K562 (cell line): ENCODE measurements around the gene KLHL29. TPM values are rescaled to one million over a fixed set of nuclear protein-coding genes. Genes with fewer than 3 reads are reported as not detected.
A peak's percentile ranks its signal among the peaks of the same experiment; 100 is the strongest.

Source experiments
- ATAC-seq: fragments of 200-7000 bp; cut with Tn5 transposase; 3 replicates; pipeline ENCODE4 v1.9.1; 2020; ENCODE audit warnings: moderate library complexity
- BruUV-seq: library from RNA; stranded (reverse); fragments of 400-500 nt; replicated peaks from 2 replicates; lab custom pipeline; 2021; lab: Mats Ljungman, UMichigan
- CTCF ChIA-PET: fragments of 300-600 bp; formaldehyde crosslinking; extraction: SDS; loops from one replicate; lab custom pipeline; 2021; ENCODE audit warnings: low intra/inter-chr PET ratio; lab: Yijun Ruan, JAX
- POLR2A ChIA-PET: fragments of 300-600, 350-650 bp; sonication (Branson Sonifier 250); formaldehyde crosslinking; extraction: SDS; loops from one replicate; lab custom pipeline; 2021; ENCODE audit warnings: antibody characterized with exemption, inconsistent platforms; lab: Yijun Ruan, JAX
- DNase-seq, 4 experiments: peaks; one replicate each; pipeline versions ENCODE4 v3.0.0 to v3.0.0-alpha.2; 2011 to 2018; ENCODE audit warnings: low spot score in 3 of 4, mixed read lengths in 3 of 4; ENCODE audit errors: extremely low read depth in 1 of 4
- FAIRE-seq: peaks from 2 replicates; lab custom pipeline; 2011; peaks lifted over from hg19 to GRCh38; lab: Jason Lieb, UNC
- H2AFZ ChIP-seq: 2 replicates; pipeline ENCODE4 v1.6.0; 2011; ENCODE audit warnings: low read depth, low read length, control low read depth, inconsistent platforms
- H3K27ac ChIP-seq: fragments of 200-600 bp; 3 replicates; pipeline ENCODE4 v1.8.0; 2011; ENCODE audit warnings: low read depth, mild to moderate bottlenecking, control low read depth, inconsistent platforms, low read length, moderate library complexity, mixed read lengths; ENCODE audit errors: extremely low read depth
- H3K27me3 ChIP-seq, 2 experiments: fragments of 300-600 bp in 1 of 2; 2 replicates in 1 of 2; 3 replicates in 1 of 2; pipeline versions ENCODE4 v1.6.0 to v1.8.0; 2011; ENCODE audit warnings: inconsistent platforms in 2 of 2, low read length in 2 of 2, mild to moderate bottlenecking in 1 of 2, mixed read lengths in 1 of 2, moderate library complexity in 1 of 2; ENCODE audit not compliant: control insufficient read depth in 2 of 2, insufficient read depth in 2 of 2
- H3K36me3 ChIP-seq: fragments of 300-600 bp; 3 replicates; pipeline ENCODE4 v1.8.0; 2011; ENCODE audit warnings: mild to moderate bottlenecking, low read length, inconsistent platforms; ENCODE audit not compliant: control insufficient read depth, insufficient read depth
- H3K4me1 ChIP-seq, 2 experiments: fragments of 200-600 bp in 1 of 2; replicated peaks in 1 of 2; 2 replicates in 1 of 2; 3 replicates in 1 of 2; pipeline versions ENCODE4 v1.5.1 to v1.8.0; 2011; ENCODE audit warnings: inconsistent platforms in 2 of 2, low read length in 2 of 2, mild to moderate bottlenecking in 1 of 2, mixed read lengths in 1 of 2, moderate library complexity in 1 of 2; ENCODE audit not compliant: control insufficient read depth in 2 of 2, insufficient read depth in 2 of 2
- H3K4me2 ChIP-seq: 2 replicates; pipeline ENCODE4 v1.6.1; 2011; ENCODE audit warnings: low read length, control low read depth, inconsistent platforms, mixed read lengths; ENCODE audit not compliant: insufficient read depth
- H3K4me3 ChIP-seq: fragments of 200-600 bp; sonication (generic), shearing (Covaris generic); 2 replicates; pipeline ENCODE4 v1.5.1; 2016; ENCODE audit warnings: control low read depth, inconsistent platforms
- H3K79me2 ChIP-seq: fragments of 200-600 bp; 3 replicates; pipeline ENCODE4 v1.8.0; 2011; ENCODE audit warnings: low read length, inconsistent platforms; ENCODE audit not compliant: control insufficient read depth, insufficient read depth
- H3K9ac ChIP-seq, 2 experiments: 2 replicates each; pipeline versions ENCODE4 v1.6.0 to v1.6.1; 2011; ENCODE audit warnings: low read depth in 2 of 2, low read length in 2 of 2, control low read depth in 1 of 2, inconsistent platforms in 1 of 2, mild to moderate bottlenecking in 1 of 2, mixed read lengths in 1 of 2; ENCODE audit not compliant: insufficient read depth in 1 of 2
- H3K9me1 ChIP-seq: one replicate; pipeline ENCODE4 v1.6.0; 2011; ENCODE audit warnings: inconsistent platforms, mild to moderate bottlenecking, low read length, moderate library complexity; ENCODE audit not compliant: control insufficient read depth, insufficient read depth
- H3K9me3 ChIP-seq: replicated peaks from 2 replicates; pipeline ENCODE4 v1.5.1; 2011; ENCODE audit warnings: low read depth, low read length, inconsistent platforms; ENCODE audit not compliant: control insufficient read depth, insufficient read depth
- H4K20me1 ChIP-seq: replicated peaks from 2 replicates; pipeline ENCODE4 v1.6.1; 2011; ENCODE audit warnings: low read length, inconsistent platforms, mixed read lengths; ENCODE audit not compliant: control insufficient read depth, insufficient read depth
- NR2C2 ChIP-seq, 2 experiments: fragments of 200-800 bp in 1 of 2; sonication (Bioruptor generic) in 1 of 2; sonication (generic) in 1 of 2; formaldehyde crosslinking in 1 of 2; IDR thresholded peaks; 2 replicates each; pipeline versions ENCODE4 v1.6.1 to v1.8.0; 2016 to 2022; ENCODE audit warnings: mild to moderate bottlenecking in 1 of 2, missing compliant biosample characterization in 1 of 2, missing genetic modification characterization in 1 of 2, missing genetic modification reagents in 1 of 2
- RERE ChIP-seq: sonication (generic); formaldehyde crosslinking; IDR thresholded peaks from 2 replicates; pipeline ENCODE4 v1.8.0; 2023; ENCODE audit warnings: missing genetic modification reagents, mild to moderate bottlenecking, borderline replicate concordance
- ZNF212 ChIP-seq: fragments of 450-650 bp; formaldehyde crosslinking; IDR thresholded peaks from 2 replicates; pipeline ENCODE4 v1.4.0; 2020; ENCODE audit warnings: mild to moderate bottlenecking
- WGBS: fragments of 100-300 bp; shearing (Covaris generic); methylation state at CpG from one replicate; pipeline ENCODE4 v1.1.6; 2016; ENCODE audit warnings: low coverage, mixed read lengths; ENCODE audit not compliant: insufficient coverage; ENCODE audit errors: missing lambda C conversion rate; 5-methylcytosine and 5-hydroxymethylcytosine counted together
- in situ Hi-C: fragments of 300-500 bp; cut with MboI; formaldehyde crosslinking; loops from 4 replicates; pipeline ENCODE4 v1.15.0; 2018; ENCODE audit warnings: inconsistent platforms, mixed read lengths
- intact Hi-C: fragments of 100-400 bp; cut with micrococcal nuclease; formaldehyde crosslinking; loops from 2 replicates; pipeline ENCODE4 v1.14.2; 2022
- polyA plus RNA-seq, 8 experiments: library from polyadenylated mRNA; depleted of rRNA in 4 of 8; stranded (reverse) in 5 of 8; unstranded in 3 of 8; fragments of >200 nt; fragmentation: Nextera tagmentation in 2 of 8; fragmentation: Illumina TruSeq in 1 of 8; extraction: Ambion mirVana in 2 of 8; extraction: Trizol in 1 of 8; gene quantifications; 2 replicates each; pipeline versions ENCODE4 v1.2.1 to v1.2.3, GENCODE V29; 2011 to 2014; ENCODE audit warnings: inconsistent platforms in 1 of 8, missing spikeins in 1 of 8
- total RNA-seq, 7 experiments: library from RNA; depleted of rRNA in 6 of 7; stranded (reverse); fragments of >200 nt in 6 of 7; fragmentation: Illumina TruSeq in 2 of 7; extraction: Trizol in 2 of 7; gene quantifications; 2 replicates each; pipeline versions ENCODE4 v1.2.1 to v1.2.3, GENCODE V29; 2011 to 2021; ENCODE audit warnings: low replicate concordance in 1 of 7
- TF ChIP-seq, protein P1 (sequence below), 3 experiments: fragments of 200-800 bp in 1 of 3; fragments of 250-450 bp in 1 of 3; fragments of 450-650 bp in 1 of 3; sonication (Bioruptor Pico) in 1 of 3; sonication (Bioruptor generic) in 1 of 3; formaldehyde crosslinking in 1 of 3; IDR thresholded peaks; 2 replicates each; pipeline versions ENCODE4 v1.6.1 to v1.8.0; 2016 to 2022; ENCODE audit warnings: mild to moderate bottlenecking in 2 of 3, missing genetic modification characterization in 2 of 3, missing compliant biosample characterization in 1 of 3, moderate library complexity in 1 of 3

Gene KLHL29
- total and polyA plus RNA-seq, 9 of the 15 experiments (the other 6 are each of a cell fraction or from before 2014, with no cell fraction given): 0.03 to 0.31 (median 0.08) TPM; not detected in 1

DNA sequence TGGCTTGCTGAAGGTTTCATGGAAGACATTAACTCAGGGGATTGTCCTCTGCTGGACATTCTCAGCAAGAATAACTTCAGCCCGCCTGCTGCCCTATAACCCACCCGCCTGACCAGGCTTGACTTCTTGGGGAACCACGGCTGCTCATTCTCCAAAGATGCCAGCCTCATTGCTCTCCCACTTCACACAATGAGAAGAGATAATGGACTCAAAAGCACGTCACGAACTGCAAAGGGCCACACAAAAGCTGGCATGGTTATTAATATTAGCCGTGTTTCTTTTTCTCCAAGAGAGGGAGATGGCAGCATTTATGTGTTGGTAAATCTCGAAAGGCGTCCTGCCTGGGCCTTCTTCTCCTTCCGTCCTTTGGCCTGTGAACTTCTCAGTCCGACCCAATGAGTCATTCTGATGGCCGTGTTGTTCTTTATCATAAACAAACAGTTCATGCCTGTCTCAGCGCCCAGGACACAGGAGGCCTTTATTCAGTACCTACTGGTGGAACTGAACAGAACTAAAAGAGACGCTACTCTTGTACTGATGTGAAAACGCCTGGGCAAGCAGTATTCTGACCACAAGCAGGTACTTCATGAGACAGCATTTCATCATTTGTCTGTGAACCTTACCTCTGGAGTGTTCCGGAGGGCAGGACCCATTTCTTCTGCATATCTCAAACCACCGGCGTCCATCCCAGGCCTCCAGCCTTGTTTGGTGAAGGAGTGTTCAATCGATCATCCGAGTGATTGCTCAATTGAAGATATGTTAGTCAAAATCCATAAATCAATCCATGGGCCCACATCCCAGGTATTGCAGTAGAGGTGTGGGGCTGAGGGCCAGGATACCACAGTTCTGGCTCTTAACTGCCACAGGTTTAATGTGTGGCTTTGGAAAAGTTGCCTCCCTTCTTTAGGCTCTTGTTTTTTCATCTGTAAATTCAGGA, 25.1 kb upstream of the KLHL29 start:
- CTCF ChIA-PET: no interaction called here
- Histone ChIP-seq H3K9me1 (no peaks in the 10 kb centered on the region), H3K4me1 (no peaks in the 10 kb centered on the region), H2AFZ (no peak overlapping the region), H3K27me3 (peaks cover 0 to 24% of the 10 kb centered on the region in 2 experiments; a peak in 1 of 5 replicates), H3K9me3 (no peaks in the 10 kb centered on the region), H3K36me3 (no peaks in the 10 kb centered on the region), H3K79me2 (no peaks in the 10 kb centered on the region), H3K27ac (no peak overlapping the region), H3K4me2 (no peak overlapping the region), H3K9ac (no peak overlapping the region), H4K20me1 (no peaks in the 10 kb centered on the region), H3K4me3 (no peak overlapping the region)
- ATAC-seq: peak; percentile 60
- no TSS peak for BruUV-seq
- DNase-seq: no peak
- FAIRE-seq: no peak
- in situ Hi-C loops (no loop called here), intact Hi-C loops (no loop called here)
- WGBS: 21% methylated on average over 19 of the region's 19 CpGs
- POLR2A ChIA-PET: no interaction called here
- TF ChIP-seq, protein P1, sequence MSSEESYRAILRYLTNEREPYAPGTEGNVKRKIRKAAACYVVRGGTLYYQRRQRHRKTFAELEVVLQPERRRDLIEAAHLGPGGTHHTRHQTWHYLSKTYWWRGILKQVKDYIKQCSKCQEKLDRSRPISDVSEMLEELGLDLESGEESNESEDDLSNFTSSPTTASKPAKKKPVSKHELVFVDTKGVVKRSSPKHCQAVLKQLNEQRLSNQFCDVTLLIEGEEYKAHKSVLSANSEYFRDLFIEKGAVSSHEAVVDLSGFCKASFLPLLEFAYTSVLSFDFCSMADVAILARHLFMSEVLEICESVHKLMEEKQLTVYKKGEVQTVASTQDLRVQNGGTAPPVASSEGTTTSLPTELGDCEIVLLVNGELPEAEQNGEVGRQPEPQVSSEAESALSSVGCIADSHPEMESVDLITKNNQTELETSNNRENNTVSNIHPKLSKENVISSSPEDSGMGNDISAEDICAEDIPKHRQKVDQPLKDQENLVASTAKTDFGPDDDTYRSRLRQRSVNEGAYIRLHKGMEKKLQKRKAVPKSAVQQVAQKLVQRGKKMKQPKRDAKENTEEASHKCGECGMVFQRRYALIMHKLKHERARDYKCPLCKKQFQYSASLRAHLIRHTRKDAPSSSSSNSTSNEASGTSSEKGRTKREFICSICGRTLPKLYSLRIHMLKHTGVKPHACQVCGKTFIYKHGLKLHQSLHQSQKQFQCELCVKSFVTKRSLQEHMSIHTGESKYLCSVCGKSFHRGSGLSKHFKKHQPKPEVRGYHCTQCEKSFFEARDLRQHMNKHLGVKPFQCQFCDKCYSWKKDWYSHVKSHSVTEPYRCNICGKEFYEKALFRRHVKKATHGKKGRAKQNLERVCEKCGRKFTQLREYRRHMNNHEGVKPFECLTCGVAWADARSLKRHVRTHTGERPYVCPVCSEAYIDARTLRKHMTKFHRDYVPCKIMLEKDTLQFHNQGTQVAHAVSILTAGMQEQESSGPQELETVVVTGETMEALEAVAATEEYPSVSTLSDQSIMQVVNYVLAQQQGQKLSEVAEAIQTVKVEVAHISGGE (CRISPR knock-in tag; IDR thresholded peaks at IDR 0.05): no peak
- no peak for TF ChIP-seq NR2C2 (CRISPR knock-in tag; IDR thresholded peaks at IDR 0.05)
- TF ChIP-seq NR2C2 (tag; IDR thresholded peaks at IDR 0.05): peak; percentile 52
- TF ChIP-seq ZNF212 (CRISPR knock-in tag): no peak
- TF ChIP-seq RERE (CRISPR knock-in tag): no peak
